ENCODE measurements around the gene DOCK6. TPM values are rescaled to one million over a fixed set of nuclear protein-coding genes. Genes with fewer than 3 reads are reported as not detected.

The DOCK6 gene
- total RNA-seq, 1 experiment from 2014 or later = 88.8 TPM

DNA sequence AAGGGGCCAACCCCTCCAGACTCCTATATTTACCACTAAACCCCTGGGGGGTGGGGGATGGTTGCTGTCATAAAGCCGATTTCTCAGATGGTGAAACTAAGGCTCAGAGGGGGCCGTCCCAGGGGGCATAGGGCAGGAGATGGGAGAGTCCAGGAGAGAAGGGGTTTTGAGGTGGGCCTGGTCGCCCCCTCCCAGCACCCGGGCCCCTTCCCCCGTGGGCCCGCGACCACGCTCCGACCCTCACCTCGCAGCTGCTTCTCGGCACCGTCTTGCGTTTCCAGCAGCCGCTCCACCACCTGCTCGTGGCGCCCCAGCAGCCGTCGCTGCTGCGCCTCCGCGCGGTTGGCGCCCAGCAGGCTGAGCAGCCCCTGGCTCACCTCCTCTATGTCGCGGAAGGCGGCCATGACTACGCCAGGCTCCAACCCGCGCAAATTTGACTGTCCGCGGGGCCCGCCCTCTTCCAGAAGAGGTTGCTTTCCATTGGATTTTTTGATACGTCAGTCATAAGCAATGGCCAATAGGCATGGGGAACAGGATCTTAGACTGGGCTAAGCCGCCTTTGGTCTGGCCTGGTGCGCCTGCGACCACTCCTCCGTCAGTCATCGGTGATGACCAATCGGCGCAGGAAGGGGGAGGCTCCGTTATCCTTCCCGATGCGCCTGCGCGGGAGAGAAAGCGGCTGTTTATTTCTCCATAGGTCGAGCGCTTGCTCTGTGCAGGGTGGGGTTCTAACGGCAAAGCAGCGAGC, 106.8 kb downstream of the DOCK6 start, which contains the start of gene SPC24 (continued):
- TF ChIP-seq, protein P1, sequence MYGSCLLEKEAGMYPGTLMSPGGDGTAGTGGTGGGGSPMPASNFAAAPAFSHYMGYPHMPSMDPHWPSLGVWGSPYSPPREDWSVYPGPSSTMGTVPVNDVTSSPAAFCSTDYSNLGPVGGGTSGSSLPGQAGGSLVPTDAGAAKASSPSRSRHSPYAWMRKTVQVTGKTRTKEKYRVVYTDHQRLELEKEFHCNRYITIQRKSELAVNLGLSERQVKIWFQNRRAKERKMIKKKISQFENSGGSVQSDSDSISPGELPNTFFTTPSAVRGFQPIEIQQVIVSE (CRISPR knock-in tag; IDR thresholded peaks at IDR 0.05; ENCODE audit: borderline replicate concordance) = no peak
- TF ChIP-seq, protein P2, sequence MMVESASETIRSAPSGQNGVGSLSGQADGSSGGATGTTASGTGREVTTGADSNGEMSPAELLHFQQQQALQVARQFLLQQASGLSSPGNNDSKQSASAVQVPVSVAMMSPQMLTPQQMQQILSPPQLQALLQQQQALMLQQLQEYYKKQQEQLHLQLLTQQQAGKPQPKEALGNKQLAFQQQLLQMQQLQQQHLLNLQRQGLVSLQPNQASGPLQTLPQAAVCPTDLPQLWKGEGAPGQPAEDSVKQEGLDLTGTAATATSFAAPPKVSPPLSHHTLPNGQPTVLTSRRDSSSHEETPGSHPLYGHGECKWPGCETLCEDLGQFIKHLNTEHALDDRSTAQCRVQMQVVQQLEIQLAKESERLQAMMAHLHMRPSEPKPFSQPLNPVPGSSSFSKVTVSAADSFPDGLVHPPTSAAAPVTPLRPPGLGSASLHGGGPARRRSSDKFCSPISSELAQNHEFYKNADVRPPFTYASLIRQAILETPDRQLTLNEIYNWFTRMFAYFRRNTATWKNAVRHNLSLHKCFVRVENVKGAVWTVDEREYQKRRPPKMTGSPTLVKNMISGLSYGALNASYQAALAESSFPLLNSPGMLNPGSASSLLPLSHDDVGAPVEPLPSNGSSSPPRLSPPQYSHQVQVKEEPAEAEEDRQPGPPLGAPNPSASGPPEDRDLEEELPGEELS (CRISPR knock-in tag; IDR thresholded peaks at IDR 0.05) = no peak
- TF ChIP-seq, protein P3, sequence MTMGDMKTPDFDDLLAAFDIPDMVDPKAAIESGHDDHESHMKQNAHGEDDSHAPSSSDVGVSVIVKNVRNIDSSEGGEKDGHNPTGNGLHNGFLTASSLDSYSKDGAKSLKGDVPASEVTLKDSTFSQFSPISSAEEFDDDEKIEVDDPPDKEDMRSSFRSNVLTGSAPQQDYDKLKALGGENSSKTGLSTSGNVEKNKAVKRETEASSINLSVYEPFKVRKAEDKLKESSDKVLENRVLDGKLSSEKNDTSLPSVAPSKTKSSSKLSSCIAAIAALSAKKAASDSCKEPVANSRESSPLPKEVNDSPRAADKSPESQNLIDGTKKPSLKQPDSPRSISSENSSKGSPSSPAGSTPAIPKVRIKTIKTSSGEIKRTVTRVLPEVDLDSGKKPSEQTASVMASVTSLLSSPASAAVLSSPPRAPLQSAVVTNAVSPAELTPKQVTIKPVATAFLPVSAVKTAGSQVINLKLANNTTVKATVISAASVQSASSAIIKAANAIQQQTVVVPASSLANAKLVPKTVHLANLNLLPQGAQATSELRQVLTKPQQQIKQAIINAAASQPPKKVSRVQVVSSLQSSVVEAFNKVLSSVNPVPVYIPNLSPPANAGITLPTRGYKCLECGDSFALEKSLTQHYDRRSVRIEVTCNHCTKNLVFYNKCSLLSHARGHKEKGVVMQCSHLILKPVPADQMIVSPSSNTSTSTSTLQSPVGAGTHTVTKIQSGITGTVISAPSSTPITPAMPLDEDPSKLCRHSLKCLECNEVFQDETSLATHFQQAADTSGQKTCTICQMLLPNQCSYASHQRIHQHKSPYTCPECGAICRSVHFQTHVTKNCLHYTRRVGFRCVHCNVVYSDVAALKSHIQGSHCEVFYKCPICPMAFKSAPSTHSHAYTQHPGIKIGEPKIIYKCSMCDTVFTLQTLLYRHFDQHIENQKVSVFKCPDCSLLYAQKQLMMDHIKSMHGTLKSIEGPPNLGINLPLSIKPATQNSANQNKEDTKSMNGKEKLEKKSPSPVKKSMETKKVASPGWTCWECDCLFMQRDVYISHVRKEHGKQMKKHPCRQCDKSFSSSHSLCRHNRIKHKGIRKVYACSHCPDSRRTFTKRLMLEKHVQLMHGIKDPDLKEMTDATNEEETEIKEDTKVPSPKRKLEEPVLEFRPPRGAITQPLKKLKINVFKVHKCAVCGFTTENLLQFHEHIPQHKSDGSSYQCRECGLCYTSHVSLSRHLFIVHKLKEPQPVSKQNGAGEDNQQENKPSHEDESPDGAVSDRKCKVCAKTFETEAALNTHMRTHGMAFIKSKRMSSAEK (CRISPR knock-in tag; IDR thresholded peaks at IDR 0.05; ENCODE audit: borderline replicate concordance) = no peak
- TF ChIP-seq, protein P4, sequence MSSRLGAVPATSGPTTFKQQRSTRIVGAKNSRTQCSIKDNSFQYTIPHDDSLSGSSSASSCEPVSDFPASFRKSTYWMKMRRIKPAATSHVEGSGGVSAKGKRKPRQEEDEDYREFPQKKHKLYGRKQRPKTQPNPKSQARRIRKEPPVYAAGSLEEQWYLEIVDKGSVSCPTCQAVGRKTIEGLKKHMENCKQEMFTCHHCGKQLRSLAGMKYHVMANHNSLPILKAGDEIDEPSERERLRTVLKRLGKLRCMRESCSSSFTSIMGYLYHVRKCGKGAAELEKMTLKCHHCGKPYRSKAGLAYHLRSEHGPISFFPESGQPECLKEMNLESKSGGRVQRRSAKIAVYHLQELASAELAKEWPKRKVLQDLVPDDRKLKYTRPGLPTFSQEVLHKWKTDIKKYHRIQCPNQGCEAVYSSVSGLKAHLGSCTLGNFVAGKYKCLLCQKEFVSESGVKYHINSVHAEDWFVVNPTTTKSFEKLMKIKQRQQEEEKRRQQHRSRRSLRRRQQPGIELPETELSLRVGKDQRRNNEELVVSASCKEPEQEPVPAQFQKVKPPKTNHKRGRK (CRISPR knock-in tag; IDR thresholded peaks at IDR 0.05; ENCODE audit: borderline replicate concordance) = no peak
- TF ChIP-seq, protein P5, sequence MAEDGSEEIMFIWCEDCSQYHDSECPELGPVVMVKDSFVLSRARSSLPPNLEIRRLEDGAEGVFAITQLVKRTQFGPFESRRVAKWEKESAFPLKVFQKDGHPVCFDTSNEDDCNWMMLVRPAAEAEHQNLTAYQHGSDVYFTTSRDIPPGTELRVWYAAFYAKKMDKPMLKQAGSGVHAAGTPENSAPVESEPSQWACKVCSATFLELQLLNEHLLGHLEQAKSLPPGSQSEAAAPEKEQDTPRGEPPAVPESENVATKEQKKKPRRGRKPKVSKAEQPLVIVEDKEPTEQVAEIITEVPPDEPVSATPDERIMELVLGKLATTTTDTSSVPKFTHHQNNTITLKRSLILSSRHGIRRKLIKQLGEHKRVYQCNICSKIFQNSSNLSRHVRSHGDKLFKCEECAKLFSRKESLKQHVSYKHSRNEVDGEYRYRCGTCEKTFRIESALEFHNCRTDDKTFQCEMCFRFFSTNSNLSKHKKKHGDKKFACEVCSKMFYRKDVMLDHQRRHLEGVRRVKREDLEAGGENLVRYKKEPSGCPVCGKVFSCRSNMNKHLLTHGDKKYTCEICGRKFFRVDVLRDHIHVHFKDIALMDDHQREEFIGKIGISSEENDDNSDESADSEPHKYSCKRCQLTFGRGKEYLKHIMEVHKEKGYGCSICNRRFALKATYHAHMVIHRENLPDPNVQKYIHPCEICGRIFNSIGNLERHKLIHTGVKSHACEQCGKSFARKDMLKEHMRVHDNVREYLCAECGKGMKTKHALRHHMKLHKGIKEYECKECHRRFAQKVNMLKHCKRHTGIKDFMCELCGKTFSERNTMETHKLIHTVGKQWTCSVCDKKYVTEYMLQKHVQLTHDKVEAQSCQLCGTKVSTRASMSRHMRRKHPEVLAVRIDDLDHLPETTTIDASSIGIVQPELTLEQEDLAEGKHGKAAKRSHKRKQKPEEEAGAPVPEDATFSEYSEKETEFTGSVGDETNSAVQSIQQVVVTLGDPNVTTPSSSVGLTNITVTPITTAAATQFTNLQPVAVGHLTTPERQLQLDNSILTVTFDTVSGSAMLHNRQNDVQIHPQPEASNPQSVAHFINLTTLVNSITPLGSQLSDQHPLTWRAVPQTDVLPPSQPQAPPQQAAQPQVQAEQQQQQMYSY (CRISPR knock-in tag; IDR thresholded peaks at IDR 0.05) = no peak
- no peak for TF ChIP-seq NR3C1 (CRISPR knock-in tag; conservative IDR thresholded peaks at IDR 0.05; ENCODE audit: low read depth)
- no peak for TF ChIP-seq ATF1 (CRISPR knock-in tag; IDR thresholded peaks at IDR 0.05)
- TF ChIP-seq, protein P6, sequence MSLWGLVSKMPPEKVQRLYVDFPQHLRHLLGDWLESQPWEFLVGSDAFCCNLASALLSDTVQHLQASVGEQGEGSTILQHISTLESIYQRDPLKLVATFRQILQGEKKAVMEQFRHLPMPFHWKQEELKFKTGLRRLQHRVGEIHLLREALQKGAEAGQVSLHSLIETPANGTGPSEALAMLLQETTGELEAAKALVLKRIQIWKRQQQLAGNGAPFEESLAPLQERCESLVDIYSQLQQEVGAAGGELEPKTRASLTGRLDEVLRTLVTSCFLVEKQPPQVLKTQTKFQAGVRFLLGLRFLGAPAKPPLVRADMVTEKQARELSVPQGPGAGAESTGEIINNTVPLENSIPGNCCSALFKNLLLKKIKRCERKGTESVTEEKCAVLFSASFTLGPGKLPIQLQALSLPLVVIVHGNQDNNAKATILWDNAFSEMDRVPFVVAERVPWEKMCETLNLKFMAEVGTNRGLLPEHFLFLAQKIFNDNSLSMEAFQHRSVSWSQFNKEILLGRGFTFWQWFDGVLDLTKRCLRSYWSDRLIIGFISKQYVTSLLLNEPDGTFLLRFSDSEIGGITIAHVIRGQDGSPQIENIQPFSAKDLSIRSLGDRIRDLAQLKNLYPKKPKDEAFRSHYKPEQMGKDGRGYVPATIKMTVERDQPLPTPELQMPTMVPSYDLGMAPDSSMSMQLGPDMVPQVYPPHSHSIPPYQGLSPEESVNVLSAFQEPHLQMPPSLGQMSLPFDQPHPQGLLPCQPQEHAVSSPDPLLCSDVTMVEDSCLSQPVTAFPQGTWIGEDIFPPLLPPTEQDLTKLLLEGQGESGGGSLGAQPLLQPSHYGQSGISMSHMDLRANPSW (CRISPR knock-in tag; conservative IDR thresholded peaks at IDR 0.05; ENCODE audit: low read depth) = no peak
- TF ChIP-seq, protein P7, sequence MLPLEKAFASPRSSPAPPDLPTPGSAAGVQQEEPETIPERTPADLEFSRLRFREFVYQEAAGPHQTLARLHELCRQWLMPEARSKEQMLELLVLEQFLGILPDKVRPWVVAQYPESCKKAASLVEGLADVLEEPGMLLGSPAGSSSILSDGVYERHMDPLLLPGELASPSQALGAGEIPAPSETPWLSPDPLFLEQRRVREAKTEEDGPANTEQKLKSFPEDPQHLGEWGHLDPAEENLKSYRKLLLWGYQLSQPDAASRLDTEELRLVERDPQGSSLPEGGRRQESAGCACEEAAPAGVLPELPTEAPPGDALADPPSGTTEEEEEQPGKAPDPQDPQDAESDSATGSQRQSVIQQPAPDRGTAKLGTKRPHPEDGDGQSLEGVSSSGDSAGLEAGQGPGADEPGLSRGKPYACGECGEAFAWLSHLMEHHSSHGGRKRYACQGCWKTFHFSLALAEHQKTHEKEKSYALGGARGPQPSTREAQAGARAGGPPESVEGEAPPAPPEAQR (CRISPR knock-in tag; IDR thresholded peaks at IDR 0.05) = no peak
- no peak for TF ChIP-seq ZBTB21 (CRISPR knock-in tag; IDR thresholded peaks at IDR 0.05; ENCODE audit: borderline replicate concordance)
- TF ChIP-seq CREM (CRISPR knock-in tag; IDR thresholded peaks at IDR 0.05) = no peak; the same call in 1 of the 2 replicates
- no peak for TF ChIP-seq OVOL2 (CRISPR knock-in tag; IDR thresholded peaks at IDR 0.05; ENCODE audit: borderline replicate concordance)
- TF ChIP-seq, protein P8, sequence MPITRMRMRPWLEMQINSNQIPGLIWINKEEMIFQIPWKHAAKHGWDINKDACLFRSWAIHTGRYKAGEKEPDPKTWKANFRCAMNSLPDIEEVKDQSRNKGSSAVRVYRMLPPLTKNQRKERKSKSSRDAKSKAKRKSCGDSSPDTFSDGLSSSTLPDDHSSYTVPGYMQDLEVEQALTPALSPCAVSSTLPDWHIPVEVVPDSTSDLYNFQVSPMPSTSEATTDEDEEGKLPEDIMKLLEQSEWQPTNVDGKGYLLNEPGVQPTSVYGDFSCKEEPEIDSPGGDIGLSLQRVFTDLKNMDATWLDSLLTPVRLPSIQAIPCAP (CRISPR knock-in tag; IDR thresholded peaks at IDR 0.05) = no peak
- TF ChIP-seq CBFB (CRISPR knock-in tag; IDR thresholded peaks at IDR 0.05; ENCODE audit: low read depth) = no peak
- TF ChIP-seq, protein P9, sequence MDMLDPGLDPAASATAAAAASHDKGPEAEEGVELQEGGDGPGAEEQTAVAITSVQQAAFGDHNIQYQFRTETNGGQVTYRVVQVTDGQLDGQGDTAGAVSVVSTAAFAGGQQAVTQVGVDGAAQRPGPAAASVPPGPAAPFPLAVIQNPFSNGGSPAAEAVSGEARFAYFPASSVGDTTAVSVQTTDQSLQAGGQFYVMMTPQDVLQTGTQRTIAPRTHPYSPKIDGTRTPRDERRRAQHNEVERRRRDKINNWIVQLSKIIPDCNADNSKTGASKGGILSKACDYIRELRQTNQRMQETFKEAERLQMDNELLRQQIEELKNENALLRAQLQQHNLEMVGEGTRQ (CRISPR knock-in tag; IDR thresholded peaks at IDR 0.05) = no peak
- no peak for TF ChIP-seq PRRX2 (CRISPR knock-in tag; IDR thresholded peaks at IDR 0.05)
- no peak for TF ChIP-seq GRHL2 (CRISPR knock-in tag; IDR thresholded peaks at IDR 0.05; ENCODE audit: insufficient replicate concordance, severe bottlenecking)
- TF ChIP-seq TP53 (CRISPR knock-in tag; IDR thresholded peaks at IDR 0.05) = no peak

Measured in WTC11 (cell line).